Hematopoietic multipotent progenitor cell (in vitro differentiated cells): ENCODE results near the gene CACNB2. TPM values are rescaled to one million over a fixed set of nuclear protein-coding genes. Genes with fewer than 3 reads are reported as not detected.
A peak's percentile ranks its signal among the peaks of the same experiment; 100 is the strongest.

Source experiments
- DNase-seq, 3 donors: peaks; one replicate each; pipeline ENCODE4 v3.0.0-alpha.2; 2011 to 2015; ENCODE audit warnings: low read depth in 2 of 3, low spot score in 2 of 3
- total RNA-seq: library from RNA; depleted of rRNA; stranded (reverse); fragments of >200 nt; gene quantifications from one replicate; pipeline ENCODE4 v1.2.3, GENCODE V29; 2012

The CACNB2 gene
- total RNA-seq: 11.6 TPM

GRCh38 chr10:18140149-18140956 is at the start of gene CACNB2:
Gene CACNB2, plus strand, starts transcription at chr10:18140424.
- DNase-seq: peak in 2 of 3 donors; percentile 40 to 59

DNA sequence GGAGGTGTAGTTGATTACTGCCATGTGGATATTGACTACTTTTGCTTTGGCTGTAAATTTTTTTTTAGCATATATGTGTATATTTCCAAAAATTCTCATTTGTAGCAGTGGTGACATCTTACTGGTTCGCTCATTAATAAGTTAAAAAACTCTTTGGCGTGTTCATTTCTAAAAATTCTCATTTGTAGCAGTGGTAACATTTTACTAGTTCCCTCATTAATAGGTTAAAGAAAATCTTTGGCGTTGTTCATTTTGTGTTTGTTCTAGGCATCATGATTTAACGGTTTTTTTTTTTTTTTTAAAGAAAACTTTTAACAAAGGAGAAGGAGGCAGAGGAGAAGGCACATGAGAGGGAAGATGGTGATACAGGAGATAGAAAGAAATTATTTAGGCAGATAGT is 45.9 kb upstream of the CACNB2 start:
- DNase-seq: no peak

DNA sequence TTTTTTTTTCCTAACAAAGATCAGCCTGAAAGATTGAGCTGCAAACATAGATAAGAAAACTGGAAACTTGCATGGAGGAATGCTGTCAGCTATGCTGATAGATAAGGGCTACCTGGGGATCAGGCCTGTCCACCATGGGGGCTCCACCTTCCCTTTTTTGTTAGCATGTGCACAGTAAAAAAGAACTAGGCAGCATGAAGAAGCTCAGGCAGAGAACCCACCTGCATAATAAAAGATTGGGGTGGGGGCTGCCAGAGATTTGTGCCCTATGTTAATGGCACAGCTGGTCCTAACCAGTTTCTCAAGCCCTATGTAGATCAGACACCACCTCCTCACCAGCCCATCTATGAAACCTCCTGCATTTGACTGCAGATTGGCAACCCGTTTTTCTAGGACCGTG is 45.4 kb upstream of the CACNB2 start:
- DNase-seq: no peak

DNA sequence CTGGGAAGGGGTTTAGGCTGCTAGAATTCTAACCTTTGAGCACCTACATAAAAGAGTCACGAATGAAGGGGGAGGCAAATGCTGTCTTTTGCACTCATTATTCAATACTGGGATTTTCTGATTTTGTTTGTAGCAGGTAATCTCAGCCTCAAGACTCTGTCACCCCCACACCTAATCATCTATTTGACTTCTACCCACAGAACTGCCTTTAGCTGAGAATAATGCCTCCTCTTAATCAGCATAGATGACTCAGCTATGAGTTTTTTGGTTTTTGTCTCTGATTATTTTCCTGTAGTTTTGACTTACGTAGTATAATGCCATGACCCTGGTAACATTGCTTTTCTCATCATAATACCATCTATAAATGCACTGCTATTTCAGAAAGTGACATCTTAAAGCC is 42.7 kb upstream of the CACNB2 start:
- DNase-seq: no peak

- no peak for DNase-seq
Measured at GRCh38 chr10:18098201-18098600, 42.0 kb upstream of the CACNB2 start.

DNA sequence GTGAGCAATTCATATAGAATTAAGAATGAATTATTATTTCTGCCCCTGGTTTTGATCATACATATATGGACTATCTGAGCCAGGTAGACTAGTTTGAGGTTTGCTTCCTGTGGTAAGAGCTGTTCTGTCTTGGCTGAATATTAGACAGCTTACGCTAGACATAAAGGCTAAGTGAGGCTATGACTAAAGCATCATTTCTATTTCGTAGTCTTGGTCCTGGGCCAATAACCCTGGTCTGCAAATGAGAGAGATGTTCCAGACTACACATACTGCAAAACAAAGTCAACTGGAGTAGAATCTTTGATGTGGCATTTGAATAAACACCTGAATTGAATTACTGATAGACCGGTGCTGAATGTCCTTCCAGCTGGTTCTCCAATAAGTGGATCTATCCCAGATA is 40.8 kb upstream of the CACNB2 start:
- no peak for DNase-seq

- peak in 1 of 3 donors; percentile 24 for DNase-seq
Measured at GRCh38 chr10:18100669-18101068, 39.6 kb upstream of the CACNB2 start.

- no peak for DNase-seq
Measured at GRCh38 chr10:18102404-18102803, 37.8 kb upstream of the CACNB2 start.

DNA sequence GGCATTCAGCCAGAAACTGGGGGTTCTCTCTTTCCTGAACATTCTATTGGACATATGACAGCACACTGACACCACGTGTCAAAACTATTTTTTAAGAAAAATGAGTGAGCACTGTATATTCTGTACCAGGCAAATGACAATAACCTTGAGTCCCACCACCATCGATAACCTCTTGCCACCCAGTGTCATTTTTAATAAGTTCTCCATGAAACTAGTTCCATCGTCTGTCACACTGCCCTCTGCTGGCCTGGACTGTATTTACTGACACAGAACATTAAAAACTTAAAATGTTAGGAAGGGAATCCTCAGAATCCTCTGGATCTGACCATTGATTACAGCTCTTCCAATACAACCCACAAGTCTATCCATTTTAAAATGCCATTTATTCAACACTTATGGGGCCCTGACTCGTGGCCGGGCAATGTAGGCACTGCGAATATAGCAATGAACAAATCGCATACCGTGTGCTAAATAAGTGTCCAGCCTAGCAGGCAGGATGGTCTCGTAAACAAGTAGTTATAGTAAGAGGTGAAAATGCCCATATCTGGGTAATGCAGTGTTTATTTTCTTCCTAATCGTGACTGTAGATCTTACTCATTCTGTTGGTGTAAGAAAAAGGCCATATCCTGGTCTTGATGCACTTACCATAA is 35.9 kb upstream of the CACNB2 start:
- peak in 2 of 3 donors; percentile 38 to 69 for DNase-seq

GRCh38 chr10:18109341-18109870 is 30.8 kb upstream of the CACNB2 start:
- no peak for DNase-seq

DNA sequence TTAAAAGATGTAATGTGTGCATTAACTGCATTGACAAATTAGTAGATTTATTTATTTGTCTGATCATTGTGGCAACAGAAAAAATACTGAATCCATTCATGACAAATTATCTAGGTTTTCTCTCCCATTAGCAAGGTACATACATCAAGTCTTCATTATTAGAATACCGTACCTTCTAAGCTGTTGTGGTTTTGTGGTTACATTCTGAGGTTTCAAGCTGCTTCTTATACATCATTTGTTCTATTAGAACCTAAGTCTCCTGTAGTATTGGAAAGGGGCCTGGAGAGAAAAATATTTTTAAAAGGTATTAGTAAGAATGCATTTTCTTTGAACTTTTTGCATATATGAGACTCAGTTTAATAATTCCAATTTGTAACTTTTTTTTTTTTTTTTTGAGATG is 26.3 kb upstream of the CACNB2 start:
- DNase-seq: no peak

GRCh38 chr10:18117276-18117675 is 22.9 kb upstream of the CACNB2 start:
- no peak for DNase-seq

GRCh38 chr10:18122753-18123152 is 17.5 kb upstream of the CACNB2 start:
- no peak for DNase-seq

DNA sequence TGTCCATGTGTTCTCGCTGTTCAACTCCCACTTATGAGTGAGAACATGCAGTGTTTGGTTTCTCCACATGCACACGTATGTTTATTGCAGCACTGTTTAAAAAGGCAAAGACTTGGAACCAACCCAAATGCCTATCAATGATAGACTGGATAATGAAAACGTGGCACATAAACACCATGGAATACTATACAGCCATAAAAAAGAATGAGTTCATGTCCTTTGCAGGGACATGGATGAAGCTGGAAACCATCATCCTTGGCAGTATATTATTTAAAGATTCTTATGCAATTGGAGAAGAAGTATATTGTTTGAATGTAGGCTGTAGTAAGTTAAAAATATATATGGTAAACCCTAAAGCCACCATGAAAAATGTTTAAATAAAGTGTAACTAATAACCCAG is 7.2 kb upstream of the CACNB2 start:
- no peak for DNase-seq

GRCh38 chr10:18134509-18134908 is 5.7 kb upstream of the CACNB2 start:
- DNase-seq: no peak

DNA sequence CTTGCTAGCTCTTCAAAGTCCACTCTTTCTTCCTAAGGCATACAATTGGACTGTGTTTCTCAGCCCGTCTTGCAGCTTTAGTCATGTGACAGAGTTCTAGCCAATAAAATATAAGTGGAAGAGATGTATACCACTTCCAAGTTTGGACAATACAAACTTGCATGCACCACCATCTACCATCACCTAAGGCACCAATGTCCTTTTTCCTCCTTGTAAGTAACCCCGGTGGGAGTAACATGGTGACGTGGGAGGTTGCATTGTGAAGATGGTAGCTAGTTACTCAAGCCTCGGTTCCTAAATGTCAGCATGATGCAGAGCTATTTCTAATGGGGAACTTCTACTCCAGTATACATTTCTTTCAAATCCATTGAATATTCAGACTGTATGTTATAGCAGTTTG is 5.3 kb upstream of the CACNB2 start:
- DNase-seq: no peak

- no peak for DNase-seq
Measured at GRCh38 chr10:18136073-18136791, 4.0 kb upstream of the CACNB2 start.

DNA sequence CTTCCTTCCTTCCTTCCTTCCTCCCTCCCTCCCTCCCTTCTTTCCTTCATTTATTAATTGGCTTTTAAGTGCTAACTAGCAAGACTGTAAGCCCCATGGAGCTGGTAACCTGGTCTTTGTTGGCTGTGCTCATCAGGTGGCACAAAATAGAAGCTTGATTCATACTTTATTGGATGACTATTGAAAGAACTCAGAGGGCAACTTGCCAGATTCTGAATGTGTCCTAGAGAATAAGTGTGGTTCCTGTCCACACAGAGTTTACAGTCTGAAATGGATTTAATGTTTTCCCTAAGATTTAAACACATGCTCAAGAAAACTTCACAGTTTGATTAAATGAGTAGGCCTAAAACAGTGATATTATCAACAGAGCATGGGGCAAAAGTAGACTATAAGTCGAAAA is 3.1 kb upstream of the CACNB2 start:
- DNase-seq: no peak

DNA sequence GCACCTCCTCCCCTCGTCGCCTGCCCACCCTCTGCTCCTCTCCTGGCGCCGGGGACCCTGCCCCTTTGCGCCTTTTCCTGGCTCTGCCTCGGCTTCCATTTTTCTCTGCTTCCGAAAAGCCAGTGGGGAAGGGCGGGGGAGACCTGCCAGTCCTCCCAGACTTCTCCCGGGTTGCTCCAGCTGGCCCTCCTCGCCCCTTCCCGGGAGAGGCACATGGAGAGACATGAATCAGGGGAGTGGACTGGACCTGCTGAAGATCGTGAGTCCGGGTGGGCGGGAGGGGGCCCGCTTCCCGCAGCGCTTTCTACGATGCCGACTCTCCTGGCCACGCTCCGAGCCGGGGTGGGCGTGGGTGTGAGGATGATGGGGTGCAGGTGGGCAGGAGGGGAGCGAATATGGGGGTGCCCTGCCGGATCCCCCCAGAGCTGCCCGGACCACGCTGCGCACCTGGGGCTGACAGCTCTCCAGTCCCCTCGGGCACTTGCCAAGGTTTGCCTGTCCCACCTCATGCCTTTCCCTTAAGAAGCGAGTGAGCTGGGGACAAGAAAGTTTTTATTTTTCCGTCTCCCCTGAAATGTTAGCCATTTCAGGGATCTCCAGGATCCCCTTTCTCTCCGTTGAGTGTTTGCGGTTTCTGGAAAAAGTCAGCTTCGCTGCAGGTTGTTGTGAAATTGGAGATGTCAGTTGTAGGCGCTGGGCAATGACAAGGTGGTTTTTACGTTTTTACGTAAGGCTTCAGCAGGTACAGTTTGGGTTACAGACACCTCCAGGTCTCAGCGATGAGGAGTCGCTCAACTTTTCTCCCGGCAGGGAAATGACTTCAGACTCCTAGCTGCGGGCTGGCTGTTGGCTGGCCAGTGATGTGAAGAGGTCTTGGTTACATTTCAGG is 977 bp downstream of the CACNB2 start:
- DNase-seq: peak in 2 of 3 donors; percentile 4 to 30

DNA sequence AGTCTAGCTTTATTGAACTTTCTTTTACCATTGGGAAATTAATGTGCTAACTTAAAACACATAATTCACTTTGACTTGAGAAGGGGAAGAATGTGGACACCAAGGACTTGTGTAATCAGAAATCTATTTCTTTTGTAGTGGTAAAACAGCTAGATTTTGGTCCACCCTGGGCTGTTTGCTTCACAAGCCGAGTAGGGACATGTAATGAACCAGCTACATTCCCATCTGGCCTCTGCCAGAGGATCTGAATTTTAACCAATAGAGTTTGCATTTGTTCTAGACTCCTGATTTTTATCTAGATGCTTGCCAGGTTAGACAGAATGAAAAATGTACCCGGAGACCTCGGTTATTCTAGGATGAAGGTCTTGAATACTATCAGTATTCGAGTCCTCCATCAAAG is 1.9 kb downstream of the CACNB2 start:
- DNase-seq: no peak
